Fibroblast of peridontal ligament (primary cell): Measurements from ENCODE around the gene PEX13.
A peak's percentile ranks its signal among the peaks of the same experiment; 100 is the strongest.

ENCODE experiments used
- DNase-seq: peaks from one replicate; pipeline ENCODE4 v3.0.0-alpha.2; 2010; ENCODE audit errors: extremely low read depth

Gene PEX13

GRCh38 chr2:61065714-61066709 is 48.5 kb downstream of the PEX13 start, which contains the start of gene SANBR:
Gene SANBR (plus strand): TSS chr2:61065871. CDS start chr2:61070351, 4,480 bp downstream.
- DNase-seq = peak; percentile 53

- DNase-seq = no peak
Observed at GRCh38 chr2:61074100-61074499, 56.6 kb downstream of the PEX13 start.

- no peak for DNase-seq
Observed at GRCh38 chr2:61085883-61086282, 68.4 kb downstream of the PEX13 start.

- DNase-seq = no peak
Observed at GRCh38 chr2:61089797-61090196, 72.3 kb downstream of the PEX13 start.

GRCh38 chr2:61090386-61090921 is 72.9 kb downstream of the PEX13 start:
- no peak for DNase-seq

GRCh38 chr2:61091485-61091884 is 74.0 kb downstream of the PEX13 start:
- no peak for DNase-seq

GRCh38 chr2:61096438-61096837 is 78.9 kb downstream of the PEX13 start:
- DNase-seq = no peak

- peak; percentile 25 for DNase-seq
Observed at GRCh38 chr2:61100801-61101200, 83.3 kb downstream of the PEX13 start.
